GM12873 (cell line): ENCODE results near the gene SLX1B.
"Not testable (repeated sequence)": the region's sequence is repeated elsewhere in the genome, so short reads cannot be mapped to it uniquely, and the experiment has no call there.

Source experiments
- TF ChIP-seq, protein P1 (sequence below): IDR thresholded peaks from 2 replicates; pipeline ENCODE4 v1.5.1; 2012; ENCODE audit warnings: low read depth, mild to moderate bottlenecking, moderate library complexity, low read length, control low read depth; ENCODE audit not compliant: insufficient read depth; ENCODE audit errors: missing control alignments

Gene SLX1B

DNA sequence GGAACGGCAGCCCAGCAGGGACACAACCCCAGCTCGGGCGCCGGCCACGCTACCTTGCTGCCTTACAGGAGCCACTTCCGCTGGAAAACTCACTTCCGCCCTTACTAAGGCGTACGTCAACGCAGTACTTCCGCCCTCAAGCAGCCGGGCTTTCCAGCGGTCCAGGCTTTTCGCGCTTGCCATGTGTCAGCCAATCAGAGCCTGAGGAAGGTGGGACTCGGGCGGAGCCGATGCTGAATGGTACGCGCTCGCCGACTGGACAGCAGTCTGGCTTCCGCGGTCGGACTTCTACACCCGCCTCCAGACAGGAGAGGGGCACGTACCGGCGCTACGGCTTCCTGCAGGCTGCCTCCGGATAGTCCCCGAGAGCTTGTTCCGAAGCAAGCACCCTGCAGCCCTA lies at the start of gene SLX1B, which contains the start of gene BOLA2:
TSS of gene SLX1B (plus strand) at position 265 of the 400 bp plus-strand sequence.
TSS of gene BOLA2 (minus strand) at position 83 of the 400 bp plus-strand sequence. CDS start 98 bp downstream, outside the sequence.
- TF ChIP-seq, protein P1, sequence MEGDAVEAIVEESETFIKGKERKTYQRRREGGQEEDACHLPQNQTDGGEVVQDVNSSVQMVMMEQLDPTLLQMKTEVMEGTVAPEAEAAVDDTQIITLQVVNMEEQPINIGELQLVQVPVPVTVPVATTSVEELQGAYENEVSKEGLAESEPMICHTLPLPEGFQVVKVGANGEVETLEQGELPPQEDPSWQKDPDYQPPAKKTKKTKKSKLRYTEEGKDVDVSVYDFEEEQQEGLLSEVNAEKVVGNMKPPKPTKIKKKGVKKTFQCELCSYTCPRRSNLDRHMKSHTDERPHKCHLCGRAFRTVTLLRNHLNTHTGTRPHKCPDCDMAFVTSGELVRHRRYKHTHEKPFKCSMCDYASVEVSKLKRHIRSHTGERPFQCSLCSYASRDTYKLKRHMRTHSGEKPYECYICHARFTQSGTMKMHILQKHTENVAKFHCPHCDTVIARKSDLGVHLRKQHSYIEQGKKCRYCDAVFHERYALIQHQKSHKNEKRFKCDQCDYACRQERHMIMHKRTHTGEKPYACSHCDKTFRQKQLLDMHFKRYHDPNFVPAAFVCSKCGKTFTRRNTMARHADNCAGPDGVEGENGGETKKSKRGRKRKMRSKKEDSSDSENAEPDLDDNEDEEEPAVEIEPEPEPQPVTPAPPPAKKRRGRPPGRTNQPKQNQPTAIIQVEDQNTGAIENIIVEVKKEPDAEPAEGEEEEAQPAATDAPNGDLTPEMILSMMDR = not testable (repeated sequence)

DNA sequence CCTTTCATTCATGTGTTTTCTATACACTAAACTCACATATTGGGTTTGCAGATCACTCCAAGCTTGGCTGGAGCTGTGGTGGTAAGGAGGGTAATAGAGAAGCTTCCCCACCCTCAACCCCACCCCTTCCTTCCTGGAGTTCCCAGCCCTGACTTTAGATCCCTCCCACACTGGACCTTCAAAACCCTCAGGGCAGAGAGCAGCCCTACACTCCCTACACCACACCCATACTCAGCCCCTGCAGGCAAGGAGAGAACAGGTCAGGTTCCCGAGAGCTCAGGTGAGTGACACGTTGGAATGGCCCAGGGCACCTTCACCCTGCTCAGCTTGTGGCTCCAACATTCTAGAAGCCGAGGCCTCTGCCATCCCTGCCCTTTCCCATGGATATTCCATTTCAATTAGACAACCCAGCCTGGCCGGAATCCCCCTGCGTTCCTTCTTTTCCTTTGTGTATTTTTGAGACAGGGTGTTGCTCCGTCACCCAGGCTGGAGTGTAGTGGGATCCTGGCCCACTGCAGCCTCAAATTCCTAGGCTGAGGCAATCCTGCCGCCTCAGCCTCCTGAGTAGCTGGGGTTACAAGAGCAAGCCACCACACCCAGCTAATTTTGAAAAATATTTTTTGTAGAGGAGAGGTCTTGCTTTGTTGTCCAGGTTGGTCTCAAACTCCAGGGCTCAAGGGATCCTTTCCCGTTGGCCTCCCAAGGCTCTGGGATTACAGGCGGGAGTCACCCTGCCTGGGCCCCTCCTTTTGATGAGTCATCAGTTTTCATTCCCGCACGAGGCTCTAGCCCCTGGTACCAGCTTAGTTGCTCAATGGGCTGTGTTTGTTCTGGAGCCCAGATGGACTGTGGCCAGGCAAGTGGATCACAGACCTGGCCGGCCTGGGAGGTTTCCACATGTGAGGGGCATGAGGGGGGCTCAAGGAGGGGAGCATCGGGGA lies 5.6 kb downstream of the SLX1B start, which contains the start of gene SULT1A4:
TSS of gene SULT1A4 (plus strand) at position 208 of the 941 bp plus-strand sequence. CDS start 1,473 bp downstream, outside the sequence.
- TF ChIP-seq, protein P1 = not testable (repeated sequence)

DNA sequence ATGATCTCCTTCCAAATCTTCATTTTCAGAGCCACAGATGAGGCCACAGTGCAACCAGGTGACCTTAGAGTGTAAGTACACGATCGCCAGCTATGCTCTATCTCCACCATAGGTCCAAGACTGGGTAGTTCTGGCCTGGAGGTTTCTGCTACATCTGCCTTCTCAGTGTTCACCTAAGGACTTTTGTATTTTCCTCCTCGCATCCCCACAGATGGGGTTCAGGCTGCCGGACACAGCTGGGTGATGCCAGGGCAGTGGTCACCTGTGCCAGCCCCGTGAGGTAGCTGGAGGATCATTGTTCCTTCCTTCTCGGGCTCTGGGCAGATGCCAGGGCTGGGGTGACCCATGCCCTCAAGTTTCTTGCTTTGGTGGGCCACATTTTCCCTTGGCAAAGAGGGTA lies 52.0 kb downstream of the SLX1B start, which contains the start of gene NPIPB12:
TSS of gene NPIPB12 (minus strand) at position 101 of the 400 bp plus-strand sequence.
- TF ChIP-seq, protein P1 = not testable (repeated sequence)
